GM19035 (cell line): ENCODE data around the gene CARD14.

ENCODE experiments used
- ATAC-seq: cut with Tn5 transposase; IDR thresholded peaks from one replicate; pipeline ENCODE4 v1.9.1; 2021; ENCODE audit not compliant: unreplicated experiment

The CARD14 gene

GRCh38 chr17:80209765-80210164 lies 39.9 kb downstream of the CARD14 start:
- ATAC-seq = no peak

GRCh38 chr17:80210348-80211108 lies 40.7 kb downstream of the CARD14 start:
- ATAC-seq = no peak

- ATAC-seq = no peak
Measured at GRCh38 chr17:80212109-80212508, 42.3 kb downstream of the CARD14 start.

GRCh38 chr17:80212511-80212910 lies 42.7 kb downstream of the CARD14 start:
- ATAC-seq = no peak

- ATAC-seq = no peak
Measured at GRCh38 chr17:80212962-80213642, 43.3 kb downstream of the CARD14 start.

GRCh38 chr17:80213643-80213975 lies 43.8 kb downstream of the CARD14 start:
- no peak for ATAC-seq

- ATAC-seq = no peak
Measured at GRCh38 chr17:80214012-80214877, 44.4 kb downstream of the CARD14 start.

- ATAC-seq = no peak
Measured at GRCh38 chr17:80214878-80215210, 45.0 kb downstream of the CARD14 start.

GRCh38 chr17:80216473-80217456 lies 46.9 kb downstream of the CARD14 start:
- ATAC-seq = no peak

GRCh38 chr17:80217703-80218362 lies 48.0 kb downstream of the CARD14 start:
- no peak for ATAC-seq

GRCh38 chr17:80218391-80218790 lies 48.6 kb downstream of the CARD14 start:
- ATAC-seq = no peak

- ATAC-seq = peak; percentile 68
Measured at GRCh38 chr17:80219013-80219762, 49.4 kb downstream of the CARD14 start.

GRCh38 chr17:80219763-80220053 lies 49.9 kb downstream of the CARD14 start:
- ATAC-seq = peak; percentile 28

GRCh38 chr17:80220054-80220735 lies 50.4 kb downstream of the CARD14 start, which contains the start of the genes SGSH and SLC26A11:
Gene SGSH (minus strand): TSS chr17:80220333. CDS start chr17:80220313, 20 bp downstream.
Gene SLC26A11 (plus strand): TSS chr17:80220427. CDS start chr17:80221561, 1,134 bp downstream.
- ATAC-seq = peak; percentile 36

- ATAC-seq = no peak
Measured at GRCh38 chr17:80220736-80221215, 50.9 kb downstream of the CARD14 start.

GRCh38 chr17:80221351-80222105 lies 51.7 kb downstream of the CARD14 start:
- no peak for ATAC-seq

- no peak for ATAC-seq
Measured at GRCh38 chr17:80222376-80223141, 52.7 kb downstream of the CARD14 start.
